Endothelial cell of umbilical vein (primary cell): Measurements from ENCODE around the gene TRIM17. TPM values are rescaled to one million over a fixed set of nuclear protein-coding genes. Genes with fewer than 3 reads are reported as not detected.

ENCODE experiments used
- BruUV-seq: library from RNA; stranded (reverse); fragments of 400-500 nt; replicated peaks from 2 replicates; lab custom pipeline; 2021; lab: Mats Ljungman, UMichigan
- CTCF ChIA-PET: fragments of 300-600, 350-600 bp; sonication (Branson Sonifier 250); formaldehyde crosslinking; loops from one replicate; lab custom pipeline; 2021; ENCODE audit warnings: antibody characterized with exemption, inconsistent platforms; lab: Charles Lee
- POLR2A ChIA-PET: fragments of 300-600, 350-600 bp; sonication (Branson Sonifier 250); formaldehyde crosslinking; loops from one replicate; lab custom pipeline; 2021; ENCODE audit warnings: antibody characterized with exemption, inconsistent platforms; lab: Charles Lee
- DNase-seq: peaks from one replicate; pipeline ENCODE4 v3.0.0-alpha.2; 2011; ENCODE audit warnings: low read depth, low spot score
- FAIRE-seq: peaks from 2 replicates; lab custom pipeline; 2011; peaks lifted over from hg19 to GRCh38; lab: Jason Lieb, UNC
- H2AFZ ChIP-seq: 2 replicates; pipeline ENCODE4 v1.6.0; 2012; ENCODE audit warnings: low read depth, low read length, control low read depth, inconsistent platforms
- H3K27ac ChIP-seq: 2 replicates; pipeline ENCODE4 v1.5.1; 2011; ENCODE audit warnings: low read depth, mild to moderate bottlenecking, control low read depth, low read length, moderate library complexity; ENCODE audit not compliant: insufficient read depth
- H3K27me3 ChIP-seq, 2 experiments: 2 replicates each; pipeline versions ENCODE4 v1.6.0 to v1.6.1; 2011; ENCODE audit warnings: low read length in 2 of 2, mixed read lengths in 1 of 2; ENCODE audit not compliant: control insufficient read depth in 2 of 2, insufficient read depth in 2 of 2
- H3K36me3 ChIP-seq, 2 experiments: 2 replicates in 1 of 2; 3 replicates in 1 of 2; pipeline ENCODE4 v1.5.1; 2011; ENCODE audit warnings: low read length in 2 of 2, mild to moderate bottlenecking in 1 of 2, moderate library complexity in 1 of 2; ENCODE audit not compliant: control insufficient read depth in 2 of 2, insufficient read depth in 2 of 2; ENCODE audit errors: extremely low read depth in 1 of 2
- H3K4me1 ChIP-seq: 3 replicates; pipeline ENCODE4 v1.5.1; 2011; ENCODE audit warnings: mild to moderate bottlenecking, low read length; ENCODE audit not compliant: control insufficient read depth, insufficient read depth; ENCODE audit errors: extremely low read depth
- H3K4me2 ChIP-seq: 2 replicates; pipeline ENCODE4 v1.6.1; 2011; ENCODE audit warnings: low read length, control low read depth, mixed read lengths; ENCODE audit not compliant: insufficient read depth
- H3K4me3 ChIP-seq, 3 experiments: fragments of 200-600 bp in 1 of 3; sonication (generic), shearing (Covaris generic) in 1 of 3; replicated peaks in 1 of 3; 2 replicates each; pipeline ENCODE4 v1.5.1; 2011 to 2016; ENCODE audit warnings: control low read depth in 3 of 3, low read length in 3 of 3, mild to moderate bottlenecking in 2 of 3, inconsistent platforms in 1 of 3, low read depth in 1 of 3, moderate library complexity in 1 of 3; ENCODE audit not compliant: insufficient read depth in 1 of 3
- H3K79me2 ChIP-seq: 2 replicates; pipeline ENCODE4 v1.6.0; 2012; ENCODE audit warnings: low read length, inconsistent platforms; ENCODE audit not compliant: control insufficient read depth, insufficient read depth
- H3K9ac ChIP-seq: replicated peaks from 2 replicates; pipeline ENCODE3; 2011; ENCODE audit warnings: low read length, control low read depth; ENCODE audit not compliant: insufficient read depth; ENCODE audit errors: extremely low read depth
- H3K9me1 ChIP-seq: replicated peaks from 3 replicates; pipeline ENCODE4 v1.6.0; 2011; ENCODE audit warnings: mild to moderate bottlenecking, low read length; ENCODE audit not compliant: control insufficient read depth, insufficient read depth; ENCODE audit errors: extremely low read depth
- H3K9me3 ChIP-seq: replicated peaks from 2 replicates; pipeline ENCODE4 v1.5.1; 2012; ENCODE audit warnings: low read length, inconsistent platforms; ENCODE audit not compliant: control insufficient read depth, insufficient read depth
- H4K20me1 ChIP-seq: replicated peaks from 2 replicates; pipeline ENCODE3; 2011; ENCODE audit warnings: mild to moderate bottlenecking, low read length; ENCODE audit not compliant: control insufficient read depth, insufficient read depth; ENCODE audit errors: extremely low read depth
- CTCF ChIP-seq, 2 donors: IDR thresholded peaks; 1 replicate in 1 of 2; 2 replicates in 1 of 2; pipeline ENCODE4 v1.5.1; 2011; ENCODE audit warnings: low read length in 2 of 2, mild to moderate bottlenecking in 2 of 2, moderate library complexity in 2 of 2, control low read depth in 1 of 2, inconsistent platforms in 1 of 2, low read depth in 1 of 2; ENCODE audit not compliant: insufficient read depth in 1 of 2; ENCODE audit errors: extremely low read depth in 1 of 2
- EZH2 ChIP-seq: IDR thresholded peaks from 2 replicates; pipeline ENCODE4 v1.6.1; 2012; ENCODE audit warnings: borderline replicate concordance, low read depth, mild to moderate bottlenecking, moderate library complexity, low read length, inconsistent platforms; ENCODE audit not compliant: severe bottlenecking
- FOS ChIP-seq: IDR thresholded peaks from 2 replicates; pipeline ENCODE4 v1.6.1; 2011; ENCODE audit warnings: mild to moderate bottlenecking, low read length, moderate library complexity, borderline replicate concordance; ENCODE audit not compliant: insufficient read depth
- GATA2 ChIP-seq: IDR thresholded peaks from 2 replicates; pipeline ENCODE4 v1.7.0; 2011; ENCODE audit warnings: low read depth, mild to moderate bottlenecking, moderate library complexity, mixed read lengths, low read length; ENCODE audit not compliant: insufficient read length, insufficient read depth
- JUN ChIP-seq: IDR thresholded peaks from 2 replicates; pipeline ENCODE4 v1.6.1; 2011; ENCODE audit warnings: borderline replicate concordance, low read depth; ENCODE audit not compliant: insufficient read length, insufficient read depth
- MAX ChIP-seq: IDR thresholded peaks from 2 replicates; pipeline ENCODE4 v1.6.1; 2011; ENCODE audit not compliant: insufficient read depth, insufficient read length
- MYC ChIP-seq: IDR thresholded peaks from one replicate; pipeline ENCODE4 v1.6.1; 2011; ENCODE audit warnings: mild to moderate bottlenecking, low read depth, low read length
- POLR2A ChIP-seq: IDR thresholded peaks from 2 replicates; pipeline ENCODE4 v1.6.1; 2012; ENCODE audit warnings: low read depth, mild to moderate bottlenecking, control low read depth, low read length
- POLR2AphosphoS5 ChIP-seq: IDR thresholded peaks from 2 replicates; pipeline ENCODE4 v1.6.1; 2012; ENCODE audit warnings: low read depth, mild to moderate bottlenecking, control low read depth, low read length, moderate library complexity; ENCODE audit not compliant: insufficient read depth
- dilution Hi-C: fragments of 300-500 bp; cut with MboI; formaldehyde crosslinking; loops from one replicate; pipeline ENCODE4 v1.15.0; 2019; ENCODE audit warnings: low sequenced_read_pairs; ENCODE audit not compliant: extremely low pct_ligation_motif_present
- intact Hi-C: fragments of 100-400 bp; cut with micrococcal nuclease; formaldehyde crosslinking; loops from one replicate; pipeline ENCODE4 v1.10.0; 2022
- polyA plus RNA-seq, 4 experiments: library from polyadenylated mRNA; depleted of rRNA in 3 of 4; stranded (reverse) in 3 of 4; unstranded in 1 of 4; fragments of >200 nt; gene quantifications; 2 replicates each; pipeline versions ENCODE4 v1.2.1 to v1.2.3, GENCODE V29; 2011 to 2012; ENCODE audit warnings: missing spikeins in 1 of 4
- total RNA-seq: library from RNA; stranded (reverse); gene quantifications from 2 replicates; pipeline ENCODE4 v1.2.3, GENCODE V29; 2021

The TRIM17 gene
- total and polyA plus RNA-seq, 2 donors (not counting 3 experiments of a cell fraction or from before 2014, with no cell fraction given), result not detected

- no TSS peak for BruUV-seq
- H4K20me1 ChIP-seq, result no peaks in the 10 kb centered on the region
- H3K27me3 ChIP-seq, result peaks cover 8 to 17% of the 10 kb centered on the region in 2 experiments
- TF ChIP-seq EZH2, result no peak
- TF ChIP-seq FOS, result no peak
- TF ChIP-seq JUN, result no peak
- TF ChIP-seq POLR2A, result no peak
- no peak for TF ChIP-seq POLR2AphosphoS5
- no peak for TF ChIP-seq CTCF (IDR thresholded peaks at IDR 0.05; ENCODE audit: extremely low read depth in 1 of 2, insufficient read depth in 1 of 2, low read depth in 1 of 2, low read length in 2 of 2)
- no peak for TF ChIP-seq MAX
- no peak for TF ChIP-seq GATA2
- no peak for TF ChIP-seq MYC
- H3K9me1 ChIP-seq, result no peaks in the 10 kb centered on the region
- H3K4me2 ChIP-seq, result no peak overlapping the region
- CTCF ChIA-PET, result no interaction called here
- DNase-seq, result no peak
- no peak overlapping the region for H3K9ac ChIP-seq
- no peaks in the 10 kb centered on the region for H3K79me2 ChIP-seq
- H3K4me1 ChIP-seq, result no peaks in the 10 kb centered on the region
- dilution Hi-C loops (no loop called here), intact Hi-C loops (no loop called here)
- FAIRE-seq, result no peak
- H3K9me3 ChIP-seq, result no peaks in the 10 kb centered on the region
- POLR2A ChIA-PET, result no interaction called here
- no peak overlapping the region for H2AFZ ChIP-seq
- no peak overlapping the region for H3K27ac ChIP-seq
- no peak overlapping the region for H3K4me3 ChIP-seq
- no peaks in the 10 kb centered on the region for H3K36me3 ChIP-seq
These were observed 13.6 kb upstream of the TRIM17 start for GRCh38 chr1:228430243-228430642.
